K562 (cell line): ENCODE data around the gene NDUFS6. TPM values are rescaled to one million over a fixed set of nuclear protein-coding genes. Genes with fewer than 3 reads are reported as not detected.
A peak's percentile ranks its signal among the peaks of the same experiment; 100 is the strongest.

Experiments used
- ATAC-seq: fragments of 200-7000 bp; cut with Tn5 transposase; 3 replicates; pipeline ENCODE4 v1.9.1; 2020; ENCODE audit warnings: moderate library complexity
- BruUV-seq: library from RNA; stranded (reverse); fragments of 400-500 nt; replicated peaks from 2 replicates; lab custom pipeline; 2021; lab: Mats Ljungman, UMichigan
- CTCF ChIA-PET: fragments of 300-600 bp; formaldehyde crosslinking; extraction: SDS; loops from one replicate; lab custom pipeline; 2021; ENCODE audit warnings: low intra/inter-chr PET ratio; lab: Yijun Ruan, JAX
- POLR2A ChIA-PET: fragments of 300-600, 350-650 bp; sonication (Branson Sonifier 250); formaldehyde crosslinking; extraction: SDS; loops from one replicate; lab custom pipeline; 2021; ENCODE audit warnings: antibody characterized with exemption, inconsistent platforms; lab: Yijun Ruan, JAX
- DNase-seq, 4 experiments: peaks; one replicate each; pipeline versions ENCODE4 v3.0.0 to v3.0.0-alpha.2; 2011 to 2018; ENCODE audit warnings: low spot score in 3 of 4, mixed read lengths in 3 of 4; ENCODE audit errors: extremely low read depth in 1 of 4
- FAIRE-seq: peaks from 2 replicates; lab custom pipeline; 2011; peaks lifted over from hg19 to GRCh38; lab: Jason Lieb, UNC
- H2AFZ ChIP-seq: 2 replicates; pipeline ENCODE4 v1.6.0; 2011; ENCODE audit warnings: low read depth, low read length, control low read depth, inconsistent platforms
- H3K27ac ChIP-seq: fragments of 200-600 bp; 3 replicates; pipeline ENCODE4 v1.8.0; 2011; ENCODE audit warnings: low read depth, mild to moderate bottlenecking, control low read depth, inconsistent platforms, low read length, moderate library complexity, mixed read lengths; ENCODE audit errors: extremely low read depth
- H3K27me3 ChIP-seq, 2 experiments: fragments of 300-600 bp in 1 of 2; 2 replicates in 1 of 2; 3 replicates in 1 of 2; pipeline versions ENCODE4 v1.6.0 to v1.8.0; 2011; ENCODE audit warnings: inconsistent platforms in 2 of 2, low read length in 2 of 2, mild to moderate bottlenecking in 1 of 2, mixed read lengths in 1 of 2, moderate library complexity in 1 of 2; ENCODE audit not compliant: control insufficient read depth in 2 of 2, insufficient read depth in 2 of 2
- H3K36me3 ChIP-seq: fragments of 300-600 bp; 3 replicates; pipeline ENCODE4 v1.8.0; 2011; ENCODE audit warnings: mild to moderate bottlenecking, low read length, inconsistent platforms; ENCODE audit not compliant: control insufficient read depth, insufficient read depth
- H3K4me1 ChIP-seq, 2 experiments: fragments of 200-600 bp in 1 of 2; replicated peaks in 1 of 2; 2 replicates in 1 of 2; 3 replicates in 1 of 2; pipeline versions ENCODE4 v1.5.1 to v1.8.0; 2011; ENCODE audit warnings: inconsistent platforms in 2 of 2, low read length in 2 of 2, mild to moderate bottlenecking in 1 of 2, mixed read lengths in 1 of 2, moderate library complexity in 1 of 2; ENCODE audit not compliant: control insufficient read depth in 2 of 2, insufficient read depth in 2 of 2
- H3K4me2 ChIP-seq: 2 replicates; pipeline ENCODE4 v1.6.1; 2011; ENCODE audit warnings: low read length, control low read depth, inconsistent platforms, mixed read lengths; ENCODE audit not compliant: insufficient read depth
- H3K4me3 ChIP-seq: fragments of 200-600 bp; sonication (generic), shearing (Covaris generic); 2 replicates; pipeline ENCODE4 v1.5.1; 2016; ENCODE audit warnings: control low read depth, inconsistent platforms
- H3K79me2 ChIP-seq: fragments of 200-600 bp; 3 replicates; pipeline ENCODE4 v1.8.0; 2011; ENCODE audit warnings: low read length, inconsistent platforms; ENCODE audit not compliant: control insufficient read depth, insufficient read depth
- H3K9ac ChIP-seq, 2 experiments: 2 replicates each; pipeline versions ENCODE4 v1.6.0 to v1.6.1; 2011; ENCODE audit warnings: low read depth in 2 of 2, low read length in 2 of 2, control low read depth in 1 of 2, inconsistent platforms in 1 of 2, mild to moderate bottlenecking in 1 of 2, mixed read lengths in 1 of 2; ENCODE audit not compliant: insufficient read depth in 1 of 2
- H3K9me1 ChIP-seq: one replicate; pipeline ENCODE4 v1.6.0; 2011; ENCODE audit warnings: inconsistent platforms, mild to moderate bottlenecking, low read length, moderate library complexity; ENCODE audit not compliant: control insufficient read depth, insufficient read depth
- H3K9me3 ChIP-seq: replicated peaks from 2 replicates; pipeline ENCODE4 v1.5.1; 2011; ENCODE audit warnings: low read depth, low read length, inconsistent platforms; ENCODE audit not compliant: control insufficient read depth, insufficient read depth
- H4K20me1 ChIP-seq: replicated peaks from 2 replicates; pipeline ENCODE4 v1.6.1; 2011; ENCODE audit warnings: low read length, inconsistent platforms, mixed read lengths; ENCODE audit not compliant: control insufficient read depth, insufficient read depth
- HNRNPUL1 ChIP-seq: fragments of 200-400 bp; formaldehyde crosslinking; IDR thresholded peaks from 2 replicates; pipeline ENCODE4 v1.6.1; 2017; ENCODE audit warnings: low read length
- MLLT1 ChIP-seq, 2 experiments: fragments of 450-650 bp; IDR thresholded peaks; 2 replicates each; pipeline ENCODE4 v1.6.1; 2016
- MNT ChIP-seq, 2 experiments: fragments of 450-650 bp; conservative IDR thresholded peaks; 2 replicates each; pipeline ENCODE4 v1.6.1; 2017; ENCODE audit warnings: mild to moderate bottlenecking in 2 of 2, moderate library complexity in 2 of 2
- WGBS: fragments of 100-300 bp; shearing (Covaris generic); methylation state at CpG from one replicate; pipeline ENCODE4 v1.1.6; 2016; ENCODE audit warnings: low coverage, mixed read lengths; ENCODE audit not compliant: insufficient coverage; ENCODE audit errors: missing lambda C conversion rate; 5-methylcytosine and 5-hydroxymethylcytosine counted together
- in situ Hi-C: fragments of 300-500 bp; cut with MboI; formaldehyde crosslinking; loops from 4 replicates; pipeline ENCODE4 v1.15.0; 2018; ENCODE audit warnings: inconsistent platforms, mixed read lengths
- intact Hi-C: fragments of 100-400 bp; cut with micrococcal nuclease; formaldehyde crosslinking; loops from 2 replicates; pipeline ENCODE4 v1.14.2; 2022
- polyA plus RNA-seq, 8 experiments: library from polyadenylated mRNA; depleted of rRNA in 4 of 8; stranded (reverse) in 5 of 8; unstranded in 3 of 8; fragments of >200 nt; fragmentation: Nextera tagmentation in 2 of 8; fragmentation: Illumina TruSeq in 1 of 8; extraction: Ambion mirVana in 2 of 8; extraction: Trizol in 1 of 8; gene quantifications; 2 replicates each; pipeline versions ENCODE4 v1.2.1 to v1.2.3, GENCODE V29; 2011 to 2014; ENCODE audit warnings: inconsistent platforms in 1 of 8, missing spikeins in 1 of 8
- total RNA-seq, 7 experiments: library from RNA; depleted of rRNA in 6 of 7; stranded (reverse); fragments of >200 nt in 6 of 7; fragmentation: Illumina TruSeq in 2 of 7; extraction: Trizol in 2 of 7; gene quantifications; 2 replicates each; pipeline versions ENCODE4 v1.2.1 to v1.2.3, GENCODE V29; 2011 to 2021; ENCODE audit warnings: low replicate concordance in 1 of 7

NDUFS6 gene
- total and polyA plus RNA-seq, 9 of the 15 experiments (the other 6 are each of a cell fraction or from before 2014, with no cell fraction given) = 36.1 to 291 (median 77.0) TPM

DNA sequence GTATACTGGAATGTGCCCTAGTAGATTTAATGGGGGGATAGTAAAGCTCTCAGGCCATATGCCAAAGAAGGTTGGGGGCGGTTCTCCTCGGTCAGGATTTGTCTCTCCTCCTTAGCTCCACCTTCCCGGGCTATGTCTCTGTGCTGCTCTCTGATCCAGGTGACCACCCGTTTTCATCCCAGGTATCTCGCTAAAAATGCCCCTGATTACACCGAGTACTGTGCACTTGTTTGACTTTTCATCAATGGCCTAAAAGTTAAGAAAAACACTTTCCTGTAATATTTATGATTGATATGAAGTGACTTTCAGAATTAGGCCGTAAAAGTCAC, 724 bp downstream of the NDUFS6 start (continued):
- TF ChIP-seq MNT (conservative IDR thresholded peaks at IDR 0.05) = 0 out of 4 replicates have a peak, but pooled peaks of 1 of the 2 experiments have one; percentile 24

- no peaks in the 10 kb centered on the region for H3K27me3 ChIP-seq
- no peak overlapping the region for H3K4me2 ChIP-seq
- ATAC-seq = no peak
- peaks cover 5 to 24% of the 10 kb centered on the region in 2 experiments; a peak in 3 of 5 replicates for H3K4me1 ChIP-seq
- peaks cover 70% of the 10 kb centered on the region for H3K36me3 ChIP-seq
- FAIRE-seq = no peak
- WGBS = 80% methylated on average over 1 of the region's 1 CpG
- CTCF ChIA-PET = no interaction called here
- intact Hi-C loops = no loop called here
- H3K9me1 ChIP-seq = no peaks in the 10 kb centered on the region
- no peak overlapping the region for H3K9ac ChIP-seq
- peaks cover 4% of the 10 kb centered on the region; the same call in 1 of the 2 replicates for H4K20me1 ChIP-seq
- H3K79me2 ChIP-seq = peaks cover 99% of the 10 kb centered on the region
- no peak overlapping the region for H2AFZ ChIP-seq
- no TSS peak for BruUV-seq
- H3K4me3 ChIP-seq = no peak overlapping the region
- no peak for DNase-seq
- in situ Hi-C loops = no loop called here
- no peak overlapping the region for H3K27ac ChIP-seq
- TF ChIP-seq MLLT1 (IDR thresholded peaks at IDR 0.05) = peak in 1 of 2 experiments; percentile 83; a peak in 2 of 4 replicates
- TF ChIP-seq HNRNPUL1 = no peak
- H3K9me3 ChIP-seq = no peaks in the 10 kb centered on the region
- POLR2A ChIA-PET = interaction anchor here (0.6 to 1.3 kb wide), 3 partner anchors 10 to 273 kb away, joined by 3 to 4 read pairs (median 4); no protein-coding TSS in a partner anchor
These were observed 2.0 kb downstream of the NDUFS6 start for GRCh38 chr5:1803192-1803591.
